Colon (tissue), 2 donors: ENCODE measurements around the gene STAP2.

ENCODE experiments used
- FAIRE-seq: peaks from 2 replicates; lab custom pipeline; 2012; peaks lifted over from hg19 to GRCh38; lab: Jason Lieb, UNC
- donor health status: control.
- donor health status: control.

Gene STAP2

DNA sequence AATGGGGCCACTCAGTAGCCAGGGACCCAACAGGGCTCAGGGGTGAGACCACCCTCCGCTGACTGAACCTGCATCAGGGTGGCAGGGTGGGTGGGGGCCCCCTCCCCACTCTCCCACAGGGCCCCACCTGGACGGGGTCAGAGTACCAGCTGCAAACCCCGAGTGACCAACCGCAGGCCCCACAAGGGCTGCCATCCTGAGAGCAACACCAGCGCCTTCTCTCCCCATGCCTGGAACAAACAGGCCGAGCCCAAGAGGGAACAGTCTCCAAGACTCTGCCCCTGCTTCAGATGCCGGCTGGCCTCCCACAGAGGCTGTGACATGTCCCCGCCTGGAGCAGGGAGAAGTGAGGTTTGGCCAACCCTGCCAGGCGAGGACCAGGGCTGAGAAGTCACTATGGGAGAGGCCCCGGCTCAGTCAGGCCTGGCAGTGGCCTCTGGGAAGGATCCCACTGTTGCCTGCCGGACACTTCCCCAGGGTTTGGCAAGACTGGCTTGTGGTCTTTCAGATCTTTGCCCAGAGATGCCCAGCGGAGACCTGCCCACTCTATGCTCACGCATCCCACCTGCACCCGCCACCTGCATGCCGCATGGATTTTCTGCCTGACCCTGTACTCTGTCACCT lies 31.9 kb upstream of the STAP2 start:
- no peak for FAIRE-seq

DNA sequence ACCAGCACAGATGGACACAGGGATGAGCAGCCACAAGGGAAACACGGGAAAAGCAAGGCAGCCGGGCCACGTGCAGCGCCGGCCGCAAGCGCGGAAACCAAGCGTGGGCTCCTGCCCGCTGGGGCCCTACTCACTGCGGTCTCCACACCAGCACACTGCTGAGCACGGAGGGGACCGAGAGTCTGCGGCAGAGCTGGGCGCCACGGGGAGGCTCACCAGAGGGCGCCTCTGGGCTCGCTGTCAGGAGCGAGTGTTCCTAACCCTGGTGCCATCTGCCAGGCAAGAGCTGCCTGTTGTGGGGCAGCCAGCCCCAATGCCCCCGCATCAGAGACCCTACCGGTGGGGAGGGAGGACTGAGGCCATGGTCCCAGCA lies 31.2 kb upstream of the STAP2 start:
- FAIRE-seq = no peak

DNA sequence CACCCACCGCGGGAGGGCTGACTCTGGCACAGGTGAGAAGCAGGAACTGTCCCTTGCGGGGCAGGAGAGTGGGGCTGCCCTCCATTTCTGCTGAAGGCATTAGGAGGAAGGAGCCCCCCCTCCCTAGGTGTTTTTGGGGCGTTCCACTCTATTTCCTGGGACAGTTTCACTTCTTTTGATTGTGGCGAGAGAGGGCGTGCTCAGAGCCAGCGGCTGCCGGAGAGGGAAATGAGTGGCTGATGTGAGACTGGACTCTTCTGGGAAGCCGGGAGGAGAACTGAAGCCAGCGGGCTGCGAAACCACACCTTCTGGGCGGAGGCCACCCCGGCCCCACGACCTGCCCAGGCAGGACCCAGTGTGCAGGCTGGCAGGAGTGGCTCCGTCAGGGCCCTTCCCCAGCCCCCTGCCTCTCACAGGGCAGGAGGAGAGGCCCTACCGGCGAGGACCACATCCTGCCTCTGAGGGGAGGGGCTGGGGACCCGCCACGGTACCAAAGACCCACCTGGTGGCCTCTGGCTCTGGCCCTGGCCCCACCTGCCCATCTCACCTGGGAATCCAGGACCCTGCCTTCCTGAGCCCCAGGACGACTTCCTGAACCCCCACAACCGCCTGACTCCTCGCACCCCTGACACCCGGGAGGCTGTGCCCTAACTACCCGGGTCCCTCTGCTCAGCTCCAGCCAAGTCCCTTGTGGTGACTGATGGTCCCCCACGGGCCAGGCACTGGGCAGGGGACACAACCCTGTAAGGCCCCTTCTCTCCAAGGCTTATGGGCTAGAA lies 30.7 kb upstream of the STAP2 start:
- FAIRE-seq = no peak

DNA sequence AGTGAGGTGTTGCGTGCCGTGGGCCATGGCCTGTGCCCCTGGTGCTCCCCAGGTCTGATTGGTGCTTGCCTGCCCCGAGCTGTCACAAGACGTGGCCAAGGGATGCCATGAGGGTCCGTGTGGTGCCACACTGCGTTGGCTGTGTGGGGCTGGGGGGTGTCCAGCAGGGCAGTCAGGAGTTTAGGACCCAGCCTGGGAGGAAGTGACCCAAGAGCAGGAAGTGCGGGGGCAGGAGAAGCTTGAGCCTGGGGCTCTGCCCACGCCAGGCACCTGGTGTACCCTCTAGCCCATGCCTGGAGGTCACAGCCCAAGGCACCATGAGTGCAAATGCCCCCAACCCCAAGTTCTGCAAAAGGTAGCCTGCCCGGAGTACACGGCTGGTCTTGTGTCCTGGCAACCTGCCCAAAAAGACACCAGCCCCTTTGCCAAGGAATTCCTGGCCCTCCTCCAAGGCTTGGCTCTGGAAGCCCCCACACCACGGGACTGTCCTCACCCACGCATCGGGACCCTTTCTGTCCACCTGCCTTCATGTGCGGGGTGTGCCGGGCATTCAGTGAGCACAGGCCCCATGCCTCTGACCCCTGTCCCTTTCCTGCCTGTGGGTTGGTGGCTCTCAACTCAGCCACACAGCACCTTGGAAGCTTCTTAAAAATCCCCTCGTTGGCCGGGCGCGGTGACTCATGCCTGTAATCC lies 29.6 kb upstream of the STAP2 start:
- no peak for FAIRE-seq

DNA sequence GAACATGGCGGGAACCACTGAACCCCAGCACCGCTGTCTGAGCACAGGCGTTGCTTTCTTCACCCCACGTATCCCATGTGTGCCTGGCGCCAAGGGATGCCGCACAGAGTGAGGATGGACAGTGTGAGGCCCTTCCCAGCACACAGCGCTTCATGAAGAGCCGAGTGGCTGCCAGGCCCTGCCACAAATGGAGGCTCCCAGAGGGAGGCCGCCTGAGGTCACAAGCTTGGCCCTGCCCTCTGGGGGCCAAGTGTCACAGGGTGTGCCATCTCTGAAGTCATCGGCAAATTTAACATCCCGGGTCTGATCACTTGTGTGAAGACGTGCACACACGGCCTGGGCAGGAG lies 29.1 kb upstream of the STAP2 start:
- FAIRE-seq = no peak

DNA sequence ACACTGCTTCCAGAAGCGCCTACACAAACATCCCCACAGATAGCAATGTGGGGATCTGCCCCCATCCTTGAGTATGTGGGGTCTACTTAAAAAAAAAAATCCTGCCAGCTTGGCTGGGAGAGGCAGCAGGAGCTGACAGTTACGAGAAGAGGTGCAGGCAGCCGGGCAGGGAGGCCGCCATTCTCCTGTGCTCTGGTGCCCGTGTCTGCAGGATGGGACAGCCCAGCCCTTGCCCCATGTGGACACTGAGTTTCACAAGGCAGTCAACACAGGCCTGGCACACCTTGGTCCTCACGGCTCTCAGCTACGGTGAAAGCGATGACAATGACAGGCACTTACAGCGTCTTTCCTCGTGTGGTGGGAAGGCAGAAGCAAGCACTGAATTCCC lies 28.7 kb upstream of the STAP2 start:
- no peak for FAIRE-seq

DNA sequence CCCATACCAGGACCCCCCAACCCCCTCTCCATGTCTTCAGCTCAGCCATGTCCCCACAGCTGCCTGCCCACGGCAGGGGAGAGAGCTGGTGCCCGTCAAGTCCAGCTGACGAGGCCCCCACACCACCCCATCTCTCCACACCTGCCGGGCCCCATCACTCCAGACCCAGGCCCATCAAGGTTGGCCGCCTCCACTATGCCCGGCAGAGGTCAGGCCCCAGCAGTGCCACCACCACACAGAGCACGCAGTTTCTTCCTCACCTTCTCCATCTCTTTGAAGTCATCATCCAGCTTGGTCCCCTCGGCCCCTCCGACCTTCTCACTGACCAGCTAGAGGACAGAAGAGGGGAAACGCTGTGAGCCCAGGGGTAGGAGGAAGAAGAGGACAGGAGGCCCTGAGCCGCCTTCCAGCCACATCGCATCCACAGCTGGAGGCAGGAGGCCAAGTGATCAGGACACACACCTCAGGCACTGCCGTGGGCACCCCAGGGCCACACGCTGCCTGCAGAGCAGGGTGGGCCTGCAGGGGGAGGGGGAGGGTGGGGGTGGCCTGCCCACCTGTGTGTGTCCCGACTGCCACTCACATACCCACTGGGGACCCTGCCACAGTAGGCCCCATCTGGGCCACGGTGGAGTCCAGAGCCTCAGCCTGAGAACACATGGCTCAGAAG lies 28.2 kb upstream of the STAP2 start:
- no peak for FAIRE-seq

DNA sequence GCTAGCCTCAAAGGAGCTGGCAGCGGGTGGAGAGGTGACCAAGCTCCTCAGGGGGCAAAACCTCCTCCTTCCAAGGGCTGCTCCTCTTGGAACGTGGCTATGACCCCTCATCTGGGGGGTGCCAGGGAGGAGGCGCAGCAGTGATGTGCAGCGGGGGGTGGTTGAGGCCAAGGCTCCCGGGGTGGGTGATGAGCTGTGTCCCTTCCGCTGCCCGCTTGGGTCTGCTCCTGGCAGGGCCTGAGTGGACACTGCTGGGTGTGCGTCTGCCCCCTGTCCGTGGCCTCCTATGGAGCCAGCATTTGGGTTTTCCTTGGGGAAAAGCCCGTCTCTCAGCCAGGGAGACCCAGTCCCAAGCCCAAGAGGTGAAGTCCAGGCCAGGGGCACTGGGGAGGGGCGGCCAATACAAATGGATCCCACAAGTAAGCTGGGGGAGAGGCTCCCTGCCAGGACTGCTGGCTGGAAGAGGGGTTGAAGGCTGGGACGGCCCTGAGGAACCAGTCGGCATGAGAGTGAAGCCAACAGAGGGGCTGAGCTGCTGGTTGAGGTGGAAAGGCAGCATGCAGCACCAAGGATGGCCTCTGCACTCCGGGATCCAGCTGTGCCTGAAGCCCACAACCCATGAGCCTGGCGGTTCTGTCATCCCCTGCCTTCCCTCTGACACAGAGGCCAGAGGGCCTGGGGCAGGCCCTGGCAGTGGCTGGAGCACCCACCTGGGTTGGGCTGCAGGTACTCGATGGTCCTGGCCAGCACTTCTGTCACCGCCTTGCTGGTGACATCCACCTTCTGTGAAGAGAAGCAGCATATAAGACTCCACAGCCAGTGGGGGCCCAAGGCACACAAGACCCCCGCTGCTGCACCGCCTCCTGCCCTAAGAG lies 27.4 kb upstream of the STAP2 start:
- no peak for FAIRE-seq

DNA sequence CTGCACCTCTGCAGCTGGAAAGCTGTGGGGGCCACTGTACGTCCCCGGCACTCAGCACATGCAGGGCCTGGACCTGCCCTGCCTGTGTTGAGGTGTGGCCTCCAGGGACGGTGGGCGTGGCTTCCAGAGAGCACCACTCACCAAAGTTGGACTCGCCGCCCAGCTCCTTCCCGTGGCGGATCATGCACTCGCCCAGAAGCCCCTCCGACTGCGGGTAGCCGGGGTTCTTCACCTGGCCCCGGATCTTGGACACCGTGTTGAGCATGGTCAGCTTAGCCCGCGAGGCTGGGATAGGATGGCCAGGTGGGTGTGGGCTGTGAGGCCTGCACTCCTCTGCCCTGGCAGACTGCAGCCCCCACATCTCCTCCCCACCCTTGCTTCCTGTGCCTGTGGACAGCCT lies 26.7 kb upstream of the STAP2 start:
- FAIRE-seq = no peak

DNA sequence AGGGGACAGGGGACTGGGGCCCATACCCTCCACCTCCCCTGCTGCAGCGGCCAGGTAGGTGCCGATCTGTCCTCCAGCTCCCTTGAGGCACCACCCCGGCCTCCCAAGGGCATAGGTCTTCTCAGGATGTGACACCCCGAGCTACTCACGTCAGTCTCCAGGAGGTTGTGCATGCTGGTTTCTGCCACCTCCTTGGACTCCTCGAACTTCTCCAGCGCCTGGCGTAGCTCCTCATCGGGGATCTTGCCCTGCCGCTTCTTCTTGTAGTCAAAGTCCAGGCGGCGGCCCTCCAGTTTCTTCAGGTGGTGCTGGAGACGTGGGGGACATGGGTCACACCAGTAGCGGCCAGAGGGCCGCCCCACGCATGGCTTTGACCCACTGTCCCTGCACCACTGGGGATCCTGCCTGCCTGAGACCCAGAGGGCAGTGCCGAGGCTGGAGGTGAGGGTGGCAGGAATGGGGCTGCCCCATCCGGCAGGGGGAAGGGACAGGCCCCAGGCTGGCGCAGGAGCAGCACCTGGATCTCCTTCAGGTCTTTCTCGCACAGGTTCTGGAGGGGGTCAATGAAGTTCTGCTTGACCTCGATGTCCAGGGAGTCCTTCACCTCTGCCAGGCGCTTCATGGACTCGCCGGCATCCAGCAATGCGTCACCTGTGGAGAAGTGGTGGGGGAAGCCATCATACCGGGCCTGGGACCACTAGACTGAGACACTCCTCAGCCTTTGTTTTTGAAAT lies 25.1 kb upstream of the STAP2 start:
- FAIRE-seq = no peak

DNA sequence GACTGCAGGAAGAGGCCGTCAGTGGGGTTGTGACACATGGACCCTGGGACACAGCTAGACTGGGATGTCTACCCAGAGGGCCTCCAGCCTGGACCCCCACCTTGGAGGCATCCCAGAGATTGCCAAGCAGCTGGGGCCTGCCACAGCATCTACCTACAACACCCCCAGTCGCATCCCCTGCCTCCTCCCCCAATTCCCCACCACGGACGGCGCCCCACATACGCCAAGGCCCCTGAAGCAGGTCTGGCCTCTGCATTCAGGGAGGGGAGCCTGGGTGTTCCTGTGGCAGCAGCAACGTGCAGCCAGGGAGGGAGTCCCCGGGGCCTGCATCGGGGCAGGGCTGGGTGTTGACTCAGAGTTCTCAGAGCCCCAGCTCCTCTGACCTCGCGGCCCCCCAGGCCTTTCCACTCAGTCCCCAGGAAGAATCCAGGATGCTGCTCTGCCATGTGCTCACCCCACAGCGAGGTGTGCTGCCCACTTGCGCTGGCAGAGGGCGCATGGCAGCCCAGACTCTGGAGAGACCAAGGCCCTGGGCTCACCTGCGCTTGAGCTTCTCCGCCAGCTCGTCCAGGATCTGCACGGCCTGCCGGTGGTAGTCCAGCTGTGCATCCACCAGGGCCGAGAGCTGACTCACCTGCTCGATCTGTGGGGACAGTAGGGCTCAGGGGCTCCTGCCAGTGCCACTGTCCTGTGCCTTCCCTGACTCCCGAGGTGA lies 24.4 kb upstream of the STAP2 start:
- FAIRE-seq = no peak

DNA sequence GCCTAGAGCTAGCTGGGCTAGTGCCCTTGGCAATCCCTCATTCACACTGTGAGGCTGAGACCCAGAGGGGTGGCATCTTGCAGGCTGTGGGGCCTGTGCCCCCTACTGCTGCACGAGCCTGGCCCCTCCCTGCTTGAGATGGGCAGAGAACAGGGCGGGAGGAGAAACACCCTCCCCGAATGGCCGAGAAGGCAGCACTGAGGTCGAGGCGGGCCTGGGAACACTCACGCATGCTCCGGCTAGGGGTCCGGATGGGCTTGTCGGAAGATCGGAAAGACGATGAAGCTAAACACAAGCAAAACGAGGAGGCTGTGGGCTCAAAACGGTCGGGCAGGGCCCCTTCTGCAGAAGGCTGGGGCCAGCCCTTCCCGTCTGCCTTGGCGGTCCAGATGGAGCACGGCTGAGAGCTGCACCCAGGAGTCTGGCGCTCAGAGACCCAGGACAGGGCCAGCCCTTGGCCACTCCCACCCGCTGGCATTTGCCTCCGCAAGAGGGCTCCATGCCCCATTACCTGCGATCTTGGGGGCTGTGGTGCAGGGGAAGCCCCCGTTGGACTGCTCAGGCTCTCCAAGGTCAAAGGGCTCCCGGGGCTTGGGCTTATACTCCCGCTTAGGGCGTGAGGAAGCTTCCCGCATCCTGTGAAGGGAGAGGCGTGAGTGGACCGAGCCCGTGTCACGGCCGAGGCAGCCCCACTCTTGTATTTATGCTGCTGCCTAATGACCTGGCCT lies 23.6 kb upstream of the STAP2 start:
- FAIRE-seq = no peak

DNA sequence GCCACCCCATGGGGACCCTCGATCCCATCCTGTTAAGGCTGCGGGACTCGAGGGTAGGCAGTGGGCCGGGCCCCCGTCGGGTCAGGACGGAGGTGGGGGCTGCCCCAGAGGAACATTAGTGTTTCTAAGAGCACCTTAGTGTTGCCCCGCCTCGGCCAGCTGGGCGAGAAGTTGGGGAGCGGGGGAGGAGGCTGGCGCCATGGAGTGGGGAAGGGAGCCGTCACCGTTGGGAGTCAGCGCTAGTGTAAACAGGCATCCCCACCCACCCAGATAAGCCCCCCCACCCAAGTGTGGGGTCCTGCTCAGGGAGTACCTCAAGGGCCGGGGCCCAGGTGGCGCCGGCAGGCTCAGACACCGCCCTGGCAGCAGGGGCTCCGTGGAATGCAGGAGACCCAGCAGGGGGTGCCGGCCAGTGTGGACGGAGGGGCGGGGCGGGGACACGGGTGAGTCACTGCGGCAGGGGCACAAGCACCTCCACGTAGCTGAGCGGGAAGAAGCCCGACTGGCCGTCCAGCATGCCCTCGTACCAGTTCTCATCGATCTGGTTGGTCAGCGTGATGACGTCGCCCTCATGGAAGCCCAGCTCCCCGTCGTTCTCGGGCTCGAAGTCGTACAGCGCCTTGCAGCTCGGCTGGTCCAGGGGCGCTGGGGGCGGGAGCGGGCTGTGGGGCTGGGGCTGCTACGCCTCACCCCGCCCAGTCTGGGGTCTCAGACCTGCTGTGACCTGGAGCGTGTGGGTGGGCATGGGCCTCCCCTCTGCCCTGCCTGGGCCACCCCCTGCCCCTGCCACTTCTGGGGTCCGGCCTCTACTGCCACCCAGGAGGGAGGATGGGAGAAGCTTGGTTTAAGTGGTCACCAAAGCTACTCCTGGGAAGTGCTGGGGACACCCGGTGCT lies 22.8 kb upstream of the STAP2 start:
- no peak for FAIRE-seq

DNA sequence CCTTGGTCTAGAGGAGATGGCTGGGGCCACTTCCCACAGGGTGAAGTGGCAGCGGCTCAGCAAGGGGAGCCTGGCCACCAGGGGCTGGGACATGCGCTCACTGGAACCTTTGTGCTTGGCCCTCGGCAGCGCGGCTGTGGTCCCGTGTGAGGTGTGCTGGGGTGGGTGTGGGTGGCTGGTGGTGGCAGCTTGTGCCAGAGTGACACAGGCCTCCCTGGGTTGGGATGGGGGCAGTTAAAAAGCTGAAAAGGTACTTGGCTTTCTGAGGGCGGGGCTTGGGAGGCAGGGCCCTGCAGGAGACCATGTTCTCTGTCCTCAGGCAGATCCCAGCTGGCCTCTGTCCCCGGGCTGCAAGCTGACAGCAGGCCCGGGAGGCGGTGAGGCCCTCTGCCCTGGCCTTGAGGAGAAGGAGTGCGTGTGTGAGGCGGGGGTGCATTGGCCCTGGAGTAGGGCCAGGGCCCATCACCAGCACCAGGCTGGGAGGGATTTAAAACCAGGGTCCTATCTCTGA lies 22.1 kb upstream of the STAP2 start:
- FAIRE-seq = no peak

DNA sequence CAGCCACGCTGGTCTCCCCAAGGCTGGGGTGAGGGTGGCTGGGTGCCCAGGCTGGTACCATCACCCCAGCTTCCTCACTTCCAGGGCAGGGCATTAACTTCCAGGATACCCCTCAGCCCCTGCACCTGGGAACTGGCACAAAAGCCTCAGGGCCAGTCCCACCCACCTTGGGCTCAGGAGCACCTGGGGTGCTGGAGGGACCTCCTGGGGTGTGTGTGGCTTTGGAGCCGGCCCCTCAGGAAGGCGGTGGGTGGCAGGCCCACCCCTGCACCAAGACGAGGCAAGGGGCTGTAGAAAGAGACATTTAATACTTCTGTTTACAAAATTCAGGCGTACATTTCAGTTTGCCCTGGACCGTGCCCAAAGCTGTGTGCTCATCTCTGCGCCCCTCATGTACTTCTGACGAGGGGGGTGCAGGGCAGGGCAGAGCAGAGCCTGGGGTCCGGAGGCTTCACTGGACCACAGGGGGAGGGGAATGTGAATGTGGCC lies 21.5 kb upstream of the STAP2 start:
- FAIRE-seq = no peak

DNA sequence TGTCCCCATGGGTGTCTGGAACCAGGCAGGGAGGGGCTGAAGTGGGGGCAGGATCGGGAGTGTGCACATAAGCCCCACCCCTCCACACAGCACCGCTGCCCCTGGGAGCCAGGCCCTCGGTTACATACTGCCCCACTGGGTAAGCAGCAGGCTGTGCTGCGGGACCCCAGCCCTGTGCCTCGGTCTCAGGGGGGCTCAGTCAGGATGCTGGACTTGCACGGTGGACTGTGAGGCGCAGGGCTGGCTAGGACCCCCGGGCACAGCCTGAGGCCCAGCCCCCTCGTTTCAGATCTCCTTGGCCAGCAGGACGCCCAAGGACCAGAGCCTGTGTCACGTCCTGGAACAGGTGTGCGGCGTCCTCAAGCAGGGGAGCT lies 21.0 kb upstream of the STAP2 start:
- no peak for FAIRE-seq

DNA sequence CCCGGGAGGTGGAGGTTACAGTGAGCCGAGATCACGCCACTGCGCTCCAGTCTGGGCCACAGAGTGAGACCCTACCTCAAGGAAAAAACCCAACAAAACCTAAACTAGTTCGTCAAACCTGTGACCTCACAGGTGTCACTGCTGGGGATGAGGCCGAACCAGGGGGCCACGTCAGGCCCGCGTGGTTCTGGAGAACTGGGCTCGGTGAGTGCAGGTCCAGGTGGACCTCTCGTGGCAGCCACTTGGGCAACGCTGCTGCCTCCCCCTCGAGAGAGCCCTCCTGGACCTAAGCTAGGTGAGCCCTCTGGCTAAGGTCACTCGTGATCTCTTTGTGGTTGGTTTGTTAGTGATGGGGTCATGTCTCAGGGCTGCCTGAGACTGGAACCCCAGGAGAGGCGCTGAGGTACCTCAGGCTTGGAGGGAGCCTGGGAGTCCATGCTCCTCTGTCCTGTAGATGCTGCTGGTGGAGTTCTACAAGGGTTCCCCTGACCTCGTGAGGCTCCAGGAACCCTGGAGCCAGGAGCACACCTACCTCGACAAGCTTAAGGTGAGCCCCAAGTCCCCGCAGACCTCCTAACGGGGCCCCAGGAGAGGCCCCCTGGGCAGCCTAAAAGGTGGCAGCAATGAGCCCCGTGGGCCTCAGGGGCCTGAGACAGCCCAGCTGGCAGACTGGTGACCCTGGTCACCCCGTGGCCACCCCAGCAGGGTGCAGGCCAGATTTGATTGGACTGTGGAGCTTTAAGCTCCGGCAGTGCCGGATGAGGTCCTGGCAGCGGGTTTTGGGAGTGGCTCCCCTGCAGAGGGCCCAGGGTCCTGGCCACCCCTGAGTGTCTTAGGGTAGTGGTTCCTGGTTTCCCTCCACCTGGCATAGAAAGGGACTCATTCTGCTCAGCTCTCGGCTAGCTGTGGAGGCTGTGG lies 20.3 kb upstream of the STAP2 start:
- no peak for FAIRE-seq

DNA sequence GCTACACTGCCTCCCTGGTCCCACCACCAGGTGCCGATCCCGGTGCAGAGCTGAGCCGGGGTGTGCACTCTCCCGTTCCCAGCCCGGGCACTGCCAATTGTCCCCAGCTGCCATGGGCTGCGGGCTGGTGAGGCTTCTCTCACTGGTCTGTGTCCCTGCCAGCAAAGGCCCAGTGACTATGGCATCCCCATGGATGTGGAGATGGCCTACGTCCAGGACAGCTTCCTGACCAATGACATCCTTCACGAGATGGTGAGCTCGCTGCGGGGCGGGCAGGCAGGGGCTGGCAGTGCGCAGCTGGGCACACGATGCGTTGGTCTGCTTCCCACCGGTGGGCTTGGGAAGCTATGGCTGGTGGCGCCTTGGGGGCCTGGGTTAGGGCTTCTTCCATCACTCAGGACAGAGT lies 19.3 kb upstream of the STAP2 start:
- no peak for FAIRE-seq
